GM18520 (cell line): ENCODE results near the gene YARS1.

ENCODE experiments used
- ATAC-seq: cut with Tn5 transposase; IDR thresholded peaks from one replicate; pipeline ENCODE4 v1.9.1; 2021; ENCODE audit not compliant: unreplicated experiment

The YARS1 gene

DNA sequence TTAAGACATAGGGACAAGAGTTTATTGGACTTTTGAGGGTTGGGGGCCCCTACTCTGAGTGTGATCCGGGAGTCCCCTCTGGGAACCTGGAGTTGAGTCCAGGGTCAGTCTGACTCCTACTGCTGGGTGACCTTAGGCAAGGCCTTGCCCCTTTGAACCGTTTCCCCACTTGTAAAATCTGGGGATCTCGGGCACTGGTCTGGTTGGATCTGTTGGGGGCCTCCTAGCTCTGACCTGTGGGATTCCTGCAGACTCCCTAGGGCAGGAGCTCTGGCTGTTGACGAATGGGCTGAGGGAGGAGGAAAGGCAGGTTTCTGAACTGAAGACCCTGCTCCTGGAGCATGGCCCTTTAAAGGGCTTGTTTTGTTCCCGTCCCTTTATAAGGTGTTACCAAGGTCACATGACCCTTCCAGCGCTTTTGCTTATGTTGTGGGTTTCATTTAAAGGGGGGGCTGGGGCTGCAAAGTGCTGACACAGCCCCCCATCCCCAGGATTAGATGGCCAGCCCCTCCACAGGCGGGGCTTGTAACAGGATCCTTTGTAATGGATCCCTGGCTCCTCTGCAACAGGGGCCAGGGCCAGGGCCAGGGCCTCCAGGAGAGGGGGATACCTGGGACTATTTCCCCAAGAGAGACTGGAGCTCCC, 50.7 kb downstream of the YARS1 start:
- no peak for ATAC-seq

- ATAC-seq = no peak
Measured at GRCh38 chr1:32765570-32766327, 51.4 kb downstream of the YARS1 start.

DNA sequence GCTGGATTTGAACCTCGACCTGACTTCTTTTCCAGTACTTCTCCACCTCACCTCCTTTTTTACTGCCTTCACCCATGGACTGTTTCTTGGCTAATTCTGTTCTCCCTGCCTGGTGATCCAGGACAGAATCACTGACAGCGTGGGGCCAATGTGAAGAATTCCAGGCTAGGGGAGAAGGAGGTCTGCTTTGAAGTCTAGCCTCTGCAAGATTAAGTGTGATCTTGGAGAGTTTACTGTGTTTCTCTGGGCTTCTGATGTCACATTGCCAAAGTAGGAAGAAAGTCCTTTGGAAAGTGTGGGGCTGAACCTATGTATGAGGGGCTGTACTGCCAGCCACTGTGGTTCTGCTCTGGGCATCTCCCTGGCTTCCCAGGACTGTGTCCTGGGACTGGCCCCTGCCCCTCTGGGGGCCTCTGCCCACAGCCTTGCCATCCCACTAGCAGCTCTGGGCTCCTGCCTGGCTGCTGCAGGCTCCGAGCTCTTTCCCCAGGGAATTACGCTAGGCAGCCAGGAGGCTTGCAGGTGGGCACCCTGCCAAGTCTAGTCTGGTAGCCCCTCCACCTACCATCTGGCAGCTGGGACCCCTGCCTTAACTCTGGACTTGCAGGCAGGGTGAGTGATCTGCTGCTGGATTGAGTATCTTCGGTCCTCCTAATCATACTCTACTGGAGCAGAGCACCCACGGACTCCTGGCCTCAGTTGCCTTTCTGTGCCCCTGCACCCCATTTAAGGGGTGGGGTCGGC, 52.2 kb downstream of the YARS1 start:
- no peak for ATAC-seq

DNA sequence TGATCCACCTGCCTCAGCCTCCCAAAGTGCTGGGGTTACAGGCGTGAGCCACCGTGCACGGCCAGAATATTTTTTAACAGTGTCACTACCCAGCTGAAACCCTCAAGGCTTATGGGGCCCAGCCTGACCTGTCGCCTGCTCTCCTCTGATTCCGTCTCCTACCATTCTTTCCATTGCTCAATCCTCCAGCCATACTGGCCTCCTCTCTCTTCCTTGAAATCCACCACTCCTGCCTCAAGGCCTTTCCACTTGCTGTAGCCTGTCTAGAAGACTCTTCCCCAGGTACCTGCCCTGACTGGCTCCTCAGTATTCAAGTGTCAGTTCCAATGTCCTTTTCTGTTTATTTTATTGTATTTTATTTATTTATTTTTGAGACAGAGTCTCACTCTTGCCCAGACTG, 53.9 kb downstream of the YARS1 start:
- ATAC-seq = no peak

DNA sequence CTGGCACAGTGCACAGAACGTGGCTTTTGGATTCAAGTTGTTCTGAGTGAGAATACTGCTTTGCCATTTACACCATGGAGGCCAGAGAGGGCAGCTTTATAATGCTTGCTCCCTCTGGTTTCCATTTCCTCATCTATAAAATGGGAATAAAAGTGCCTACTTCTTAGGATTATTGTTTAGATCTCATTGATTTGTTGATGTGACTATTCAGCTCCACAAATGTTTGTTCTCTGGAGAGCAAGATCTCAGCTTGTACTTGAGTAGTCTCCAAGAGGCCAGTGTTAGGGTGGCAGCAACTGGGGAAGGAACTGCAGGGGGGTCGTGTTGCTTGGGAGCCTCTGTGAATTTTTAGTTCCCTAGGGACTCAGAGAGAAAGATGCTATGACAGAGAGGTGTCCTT, 55.2 kb downstream of the YARS1 start:
- no peak for ATAC-seq

DNA sequence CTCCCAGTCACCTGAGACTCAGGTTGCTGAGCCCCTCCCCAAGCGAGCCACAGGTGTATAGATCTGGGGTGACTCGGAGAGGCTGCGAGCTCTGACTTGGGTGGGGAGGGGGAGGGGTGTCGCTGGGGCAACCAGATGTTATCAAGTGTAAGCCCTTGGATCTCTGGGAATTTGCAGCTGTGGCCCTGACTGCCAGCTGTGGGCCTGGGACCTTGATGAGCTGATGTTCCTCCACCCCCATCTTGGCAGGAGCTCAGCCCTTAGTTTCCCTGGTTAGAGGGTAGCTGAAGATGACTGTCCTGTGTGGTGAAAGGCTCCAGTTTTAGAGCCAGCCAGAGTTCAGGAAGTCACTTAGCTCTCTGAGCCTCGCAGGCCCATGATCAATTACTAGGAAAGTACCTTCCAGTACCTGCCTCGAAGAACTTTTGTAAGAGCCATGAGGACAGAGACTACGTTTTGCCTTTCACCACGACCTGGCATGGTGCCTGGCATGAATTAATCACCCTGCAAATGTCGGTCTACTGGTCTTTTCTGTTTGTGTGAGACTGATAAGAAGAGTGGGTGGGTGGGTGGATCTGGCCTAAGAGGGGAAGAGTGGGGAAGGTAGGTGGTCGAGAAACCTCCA, 55.8 kb downstream of the YARS1 start:
- ATAC-seq = no peak

GRCh38 chr1:32759997-32760623, 57.0 kb downstream of the YARS1 start:
- ATAC-seq = no peak

DNA sequence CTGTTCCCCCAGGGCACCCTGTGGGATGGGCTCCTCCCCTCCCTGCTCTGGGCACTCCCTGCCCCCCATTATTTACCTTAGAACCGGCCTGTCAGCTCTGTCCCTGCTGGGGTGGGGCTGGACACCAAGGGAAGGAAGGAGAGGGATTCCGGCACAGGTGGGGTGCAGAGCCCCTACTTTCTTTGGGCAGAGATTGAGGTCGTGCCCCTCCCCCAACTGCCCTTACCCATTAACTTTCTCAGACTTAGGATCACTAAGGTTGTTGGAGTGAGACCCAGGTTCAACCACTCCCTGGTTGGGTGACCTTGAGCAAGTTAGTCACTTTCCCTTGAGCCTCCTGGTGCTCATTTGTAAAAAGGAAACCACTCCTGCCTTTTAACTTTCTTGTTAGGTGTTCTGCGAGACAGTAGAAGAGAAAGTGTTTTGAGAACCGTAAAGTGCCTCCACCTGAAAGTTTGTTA, 57.6 kb downstream of the YARS1 start:
- no peak for ATAC-seq

DNA sequence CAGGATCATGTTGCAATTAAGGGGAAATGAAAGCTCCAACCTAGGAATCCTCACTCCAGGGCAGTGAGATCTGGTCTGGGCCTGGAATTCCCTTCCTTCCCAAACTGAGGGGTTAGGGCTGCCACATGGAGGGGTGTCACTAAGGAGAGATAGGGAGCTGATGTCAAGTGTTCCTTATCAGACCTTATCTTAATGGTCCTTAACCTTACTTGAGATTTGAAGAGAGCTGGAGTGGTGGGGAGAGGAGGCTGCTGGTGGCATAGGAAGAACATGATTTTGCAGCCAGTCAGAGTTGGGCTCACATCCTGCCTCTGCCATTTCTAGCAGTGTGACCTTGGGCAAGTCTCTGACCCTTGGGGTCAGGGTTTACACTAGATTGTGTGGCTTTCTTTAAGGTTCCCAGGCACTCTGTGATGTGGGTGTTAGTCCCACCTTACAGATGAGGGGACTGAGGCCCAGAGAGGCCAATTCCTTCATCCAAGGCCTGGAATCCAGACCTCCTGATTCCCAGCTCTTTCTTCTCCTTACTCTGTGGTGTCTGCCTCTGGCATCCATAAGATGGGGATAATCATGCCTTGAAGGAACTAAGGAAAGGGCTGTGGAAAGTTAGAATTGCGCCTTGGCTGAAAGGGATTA, 58.2 kb downstream of the YARS1 start:
- ATAC-seq = no peak

- no peak for ATAC-seq
Measured at GRCh38 chr1:32758177-32758794, 58.9 kb downstream of the YARS1 start.

DNA sequence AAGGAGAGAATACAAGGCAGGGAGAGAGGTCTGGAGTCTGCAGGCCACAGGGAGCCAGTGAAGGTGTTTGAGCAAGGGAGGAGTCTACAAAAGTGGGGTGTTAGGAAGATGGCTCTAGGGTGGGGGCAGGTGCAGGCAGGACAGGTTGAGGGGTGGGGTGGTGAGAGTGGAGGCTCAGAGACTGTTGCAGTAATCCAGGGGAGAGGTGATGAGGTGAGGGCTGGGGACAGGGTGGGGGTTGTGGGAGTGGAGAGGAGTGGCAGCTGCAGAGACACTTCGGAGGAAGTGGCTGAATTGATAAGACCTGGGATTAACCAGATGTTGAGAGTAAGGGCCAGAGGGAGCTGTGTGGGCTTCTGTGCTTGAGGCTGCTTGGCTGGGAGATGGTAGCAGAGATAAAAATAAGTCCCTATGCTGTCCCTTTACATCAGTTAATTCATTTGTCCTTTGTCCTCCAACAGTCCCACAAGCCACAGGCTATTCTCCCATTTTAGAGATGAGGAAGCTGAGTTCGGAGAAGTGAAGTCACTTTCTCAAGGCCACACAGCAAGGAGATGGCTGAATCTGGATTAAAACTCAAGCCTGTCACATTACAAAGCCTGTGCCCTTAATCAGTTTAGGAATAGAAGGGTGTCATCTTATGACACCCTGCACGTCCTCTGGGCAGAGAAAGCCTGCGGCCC, 59.8 kb downstream of the YARS1 start:
- ATAC-seq = no peak

DNA sequence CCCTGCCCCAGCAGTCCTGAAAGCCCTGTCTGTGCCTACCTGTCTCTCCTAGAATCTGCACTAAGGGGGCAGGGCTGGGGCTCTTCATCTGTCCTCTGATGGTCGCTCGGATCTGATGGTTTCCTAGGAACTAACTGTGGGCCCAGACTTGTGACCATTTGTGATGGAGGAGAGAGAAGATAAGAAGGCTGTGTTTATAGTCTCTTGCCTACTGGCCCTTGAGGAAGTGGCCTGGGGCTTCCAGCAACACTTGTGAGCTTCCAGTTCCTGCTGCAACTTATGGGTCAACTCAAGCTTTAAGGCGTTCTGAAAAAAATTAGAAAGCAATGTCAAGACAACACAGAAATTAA, 61.4 kb downstream of the YARS1 start:
- no peak for ATAC-seq

- ATAC-seq = no peak
Measured at GRCh38 chr1:32755098-32755809, 61.9 kb downstream of the YARS1 start.

DNA sequence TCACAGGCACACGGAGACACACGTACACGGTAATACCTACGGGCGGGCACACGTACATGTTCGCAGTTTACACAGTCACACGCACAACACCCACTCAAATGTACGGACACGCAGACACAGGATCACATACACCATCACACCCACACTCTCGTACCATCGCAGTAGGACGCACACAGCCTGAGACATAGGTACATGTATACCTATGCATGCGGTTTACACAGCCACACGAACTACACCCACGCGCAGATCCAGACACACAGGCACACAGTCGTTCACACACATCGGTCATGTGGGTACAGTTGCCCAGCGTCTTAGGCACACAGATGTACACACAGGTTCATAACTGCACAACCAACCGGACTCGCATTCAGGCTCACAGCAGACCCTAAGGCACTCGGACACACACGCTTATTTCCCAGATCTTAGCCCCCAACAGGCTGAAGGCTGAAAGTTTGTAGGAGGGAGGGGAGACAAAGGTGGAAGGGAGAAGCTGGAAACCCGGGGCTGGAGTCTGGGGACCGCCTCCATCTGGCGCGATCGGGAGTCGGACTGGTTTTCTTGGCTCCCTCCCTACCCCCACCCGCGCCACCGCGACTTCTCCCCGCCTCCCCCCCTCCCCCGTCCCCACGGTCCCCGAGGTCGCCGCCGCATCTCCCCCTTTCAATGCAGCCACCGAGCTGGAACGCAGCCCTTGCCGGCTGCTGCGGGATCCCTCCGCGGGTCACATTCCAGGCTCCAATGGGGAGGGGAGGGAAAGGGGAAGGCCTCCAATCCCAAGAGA, 62.7 kb downstream of the YARS1 start:
- no peak for ATAC-seq

DNA sequence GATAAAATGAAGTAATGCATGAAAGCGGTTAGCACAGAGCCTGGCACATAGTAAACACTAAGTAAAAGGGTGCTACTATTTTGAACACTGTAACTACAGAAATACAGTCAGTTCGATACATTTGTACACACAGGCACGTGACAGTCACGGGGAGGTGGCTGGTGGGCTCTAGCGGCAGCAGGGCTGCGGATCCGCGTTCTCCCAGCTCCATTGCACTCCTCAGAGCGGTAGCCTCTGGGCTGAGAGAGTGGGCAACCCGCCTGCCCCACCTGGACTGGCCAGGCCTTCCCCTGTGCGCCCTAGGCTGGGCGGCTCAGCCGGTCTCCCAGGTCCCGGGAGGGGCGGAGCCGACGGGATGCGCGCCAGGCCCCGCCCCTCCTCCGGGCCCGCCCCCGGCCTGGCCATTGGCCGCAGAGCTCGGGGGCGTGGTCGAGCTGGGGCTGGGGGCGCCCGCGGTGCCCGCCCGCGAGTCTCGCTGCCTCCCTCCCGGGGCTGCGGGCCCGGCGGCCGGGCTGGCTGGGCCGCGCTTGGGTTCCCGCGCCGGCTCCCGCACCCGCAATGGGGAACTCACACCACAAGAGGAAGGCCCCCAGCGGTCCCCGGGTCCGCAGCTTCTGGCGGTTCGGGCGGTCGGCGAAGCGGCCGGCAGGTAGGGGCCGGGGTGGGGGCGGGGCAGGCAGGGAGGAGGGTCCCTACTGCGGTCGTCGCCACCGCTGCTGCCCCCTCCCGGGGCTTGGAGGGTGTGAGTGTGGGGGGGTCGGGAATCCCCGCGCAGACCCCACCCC, 63.4 kb downstream of the YARS1 start:
- no peak for ATAC-seq

DNA sequence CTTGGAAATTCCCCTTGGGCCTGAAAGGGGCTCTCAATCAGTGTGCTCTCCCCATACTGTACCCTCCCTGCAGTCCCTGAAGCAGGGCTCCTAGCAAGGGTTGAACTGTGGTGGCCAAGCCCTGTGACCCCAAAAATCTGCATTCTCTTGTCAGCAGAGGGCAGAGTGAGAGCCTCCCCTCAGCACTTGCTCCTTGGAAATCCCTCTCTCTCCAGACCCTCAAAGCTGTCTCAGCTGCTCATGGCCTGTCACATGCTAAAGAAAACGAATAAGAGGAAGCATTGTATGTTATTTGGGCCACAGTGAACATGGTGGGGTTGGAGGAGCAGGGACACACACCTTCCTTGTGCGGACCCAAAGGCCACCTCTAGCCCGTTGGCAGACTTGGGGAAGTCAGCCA, 67.4 kb downstream of the YARS1 start:
- ATAC-seq = no peak

- ATAC-seq = no peak
Measured at GRCh38 chr1:32749332-32749731, 67.8 kb downstream of the YARS1 start.

- no peak for ATAC-seq
Measured at GRCh38 chr1:32748926-32749325, 68.2 kb downstream of the YARS1 start.
